Sigmoid colon (tissue), 4 donors: ENCODE results near the gene MCOLN2.

ENCODE experiments used
- CTCF ChIP-seq, 4 experiments: fragments of 450-650 bp in 3 of 4; fragments of 200-600 bp in 1 of 4; IDR thresholded peaks; one replicate each; pipeline ENCODE4 v1.5.1; 2016 to 2019; ENCODE audit warnings: antibody characterized with exemption in 4 of 4, mild to moderate bottlenecking in 3 of 4, moderate library complexity in 2 of 4
- POLR2A ChIP-seq, 2 donors: fragments of 450-650 bp; IDR thresholded peaks; one replicate each; pipeline ENCODE4 v1.6.1; 2016; ENCODE audit warnings: antibody characterized with exemption in 2 of 2, mild to moderate bottlenecking in 2 of 2, moderate library complexity in 2 of 2
- POLR2AphosphoS5 ChIP-seq, 4 donors: sonication (generic); formaldehyde crosslinking; IDR thresholded peaks; one replicate each; pipeline ENCODE4 v1.6.1; 2017; ENCODE audit warnings: antibody characterized with exemption in 4 of 4

DNA sequence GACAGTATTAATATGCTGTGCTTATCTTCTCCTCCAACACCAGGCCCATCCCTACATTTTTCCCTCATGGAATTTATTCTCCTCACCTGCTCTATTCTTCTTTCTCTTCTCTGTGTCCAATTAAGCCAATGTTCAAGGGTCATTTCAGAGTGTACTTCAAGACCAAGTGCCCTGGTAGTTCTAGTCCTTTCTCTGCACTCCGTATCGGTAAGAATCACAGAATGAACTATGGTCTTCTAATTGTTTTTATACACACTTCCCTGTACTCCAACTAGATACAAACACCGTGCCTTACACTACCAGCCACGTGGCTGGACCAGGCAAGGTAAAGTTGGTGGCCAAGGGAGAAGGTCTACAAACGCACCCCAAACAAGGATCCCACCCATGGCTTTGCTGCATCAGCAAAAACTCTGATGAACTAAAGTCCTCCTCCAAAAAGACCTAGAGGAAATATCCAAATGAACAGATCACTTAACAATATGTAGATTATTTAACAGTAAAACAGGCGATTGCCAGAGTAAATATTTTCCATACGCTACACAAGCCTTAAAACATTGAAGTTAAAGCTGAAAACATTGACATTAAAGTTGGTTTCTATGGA, 63.8 kb downstream of the MCOLN2 start:
- TF ChIP-seq CTCF (IDR thresholded peaks at IDR 0.05), result no peak
- TF ChIP-seq POLR2A (IDR thresholded peaks at IDR 0.05), result no peak
- no peak for TF ChIP-seq POLR2AphosphoS5 (IDR thresholded peaks at IDR 0.05)
